SU-DHL-6 (cell line): ENCODE data around the gene MMP15.

Experiments
- H2AFZ ChIP-seq: fragments of 200-600 bp; sonication (generic); 2 replicates; pipeline ENCODE4 v1.6.1; 2014; ENCODE audit warnings: low read depth, mild to moderate bottlenecking, moderate library complexity, mixed read lengths, antibody characterized with exemption, low read length; ENCODE audit not compliant: severe bottlenecking
- H3F3A ChIP-seq: fragments of 200-600 bp; shearing (Covaris generic); 2 replicates; pipeline ENCODE4 v1.6.0; 2016; ENCODE audit warnings: antibody characterized with exemption, mild to moderate bottlenecking; ENCODE audit not compliant: insufficient read depth
- H3K27ac ChIP-seq: fragments of 200-600 bp; sonication (generic); 2 replicates; pipeline ENCODE4 v1.5.1; 2016; ENCODE audit warnings: low read depth, mild to moderate bottlenecking, low read length, moderate library complexity, mixed read lengths
- H3K27me3 ChIP-seq: fragments of 200-600 bp; sonication (generic), shearing (Covaris generic); 2 replicates; pipeline ENCODE4 v1.6.0; 2014; ENCODE audit warnings: mild to moderate bottlenecking, low read length
- H3K36me3 ChIP-seq: fragments of 200-600 bp; sonication (generic); 2 replicates; pipeline ENCODE4 v1.6.1; 2014; ENCODE audit warnings: mild to moderate bottlenecking, low read length, mixed read lengths
- H3K4me2 ChIP-seq: fragments of 300-600, 200-600 bp; shearing (Covaris generic), sonication (generic); 2 replicates; pipeline ENCODE4 v1.6.0; 2014; ENCODE audit warnings: low read length, low read depth, mild to moderate bottlenecking; ENCODE audit not compliant: poor library complexity, severe bottlenecking
- H3K4me3 ChIP-seq: fragments of 200-600 bp; sonication (generic); 2 replicates; pipeline ENCODE4 v1.5.1; 2014; ENCODE audit warnings: antibody characterized with exemption, low read length, mild to moderate bottlenecking, mixed read lengths; ENCODE audit not compliant: insufficient read depth, poor library complexity, severe bottlenecking
- H3K79me2 ChIP-seq: fragments of 200-600 bp; sonication (generic); 2 replicates; pipeline ENCODE4 v1.6.1; 2014; ENCODE audit warnings: mild to moderate bottlenecking, low read length, moderate library complexity; ENCODE audit not compliant: insufficient read depth
- H3K9ac ChIP-seq: fragments of 200-600 bp; sonication (generic); 2 replicates; pipeline ENCODE4 v1.7.0; 2014; ENCODE audit warnings: mild to moderate bottlenecking, low read length
- H3K9me2 ChIP-seq: fragments of 200-600 bp; sonication (generic); replicated peaks from 2 replicates; pipeline ENCODE4 v1.6.1; 2014; ENCODE audit warnings: low read length; ENCODE audit not compliant: insufficient read depth
- H3K9me3 ChIP-seq: fragments of 200-600 bp; sonication (generic); 2 replicates; pipeline ENCODE4 v1.6.1; 2014; ENCODE audit warnings: low read length, mixed read lengths; ENCODE audit not compliant: insufficient read depth
- H4K20me1 ChIP-seq: fragments of 200-600 bp; sonication (generic); 2 replicates; pipeline ENCODE4 v1.6.1; 2014; ENCODE audit warnings: low read depth, mild to moderate bottlenecking, antibody characterized with exemption, low read length, moderate library complexity, mixed read lengths
- CTCF ChIP-seq: fragments of 200-600 bp; sonication (generic); IDR thresholded peaks from one replicate; pipeline ENCODE4 v1.5.1; 2017; ENCODE audit warnings: antibody characterized with exemption, mild to moderate bottlenecking, low read length, moderate library complexity; ENCODE audit not compliant: insufficient read depth, poor library complexity, severe bottlenecking
- EZH2phosphoT487 ChIP-seq: fragments of 200-600 bp; sonication (generic), shearing (Covaris generic); conservative IDR thresholded peaks from 2 replicates; pipeline ENCODE4 v1.6.1; 2018; ENCODE audit warnings: mild to moderate bottlenecking, antibody characterized with exemption, low read length, moderate library complexity, mixed read lengths

The MMP15 gene

DNA sequence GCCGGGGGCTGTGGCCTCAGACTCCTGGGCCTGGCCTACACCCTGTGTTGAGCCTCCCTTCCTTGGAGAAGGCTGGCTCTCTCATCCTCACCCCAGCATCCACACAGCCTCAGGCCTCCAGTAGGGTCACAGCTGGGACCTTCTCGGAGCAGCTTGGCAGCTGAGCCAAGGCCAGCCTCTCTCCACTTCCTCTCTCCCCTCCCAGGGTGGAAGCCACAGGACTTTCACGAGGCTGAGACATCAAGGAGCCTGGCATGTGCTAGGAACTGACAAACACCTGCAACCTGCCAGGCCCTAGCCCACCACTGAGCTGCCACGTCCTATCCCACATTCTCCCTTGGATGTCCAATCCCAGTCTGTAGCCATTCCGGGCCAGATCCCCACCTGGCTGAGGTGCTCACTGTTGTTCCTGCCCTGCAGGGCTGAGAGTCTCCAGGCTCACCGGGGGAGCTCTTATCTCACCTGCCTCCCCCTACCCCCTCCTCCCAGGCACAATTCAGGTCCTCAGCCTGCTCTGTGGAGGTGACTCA lies 3.1 kb downstream of the MMP15 start:
- Histone ChIP-seq H3K79me2 (no peaks in the 10 kb centered on the region), H3K4me2 (no peak overlapping the region), H3K36me3 (no peaks in the 10 kb centered on the region), H2AFZ (no peak overlapping the region), H3K9me2 (no peaks in the 10 kb centered on the region), H3K27me3 (no peaks in the 10 kb centered on the region), H3K9ac (no peak overlapping the region), H3K27ac (no peak overlapping the region), H3K9me3 (no peaks in the 10 kb centered on the region), H3F3A (no peaks in the 10 kb centered on the region), H3K4me3 (no peak overlapping the region), H4K20me1 (no peaks in the 10 kb centered on the region)
- no peak for TF ChIP-seq CTCF
- TF ChIP-seq EZH2phosphoT487: no peak

DNA sequence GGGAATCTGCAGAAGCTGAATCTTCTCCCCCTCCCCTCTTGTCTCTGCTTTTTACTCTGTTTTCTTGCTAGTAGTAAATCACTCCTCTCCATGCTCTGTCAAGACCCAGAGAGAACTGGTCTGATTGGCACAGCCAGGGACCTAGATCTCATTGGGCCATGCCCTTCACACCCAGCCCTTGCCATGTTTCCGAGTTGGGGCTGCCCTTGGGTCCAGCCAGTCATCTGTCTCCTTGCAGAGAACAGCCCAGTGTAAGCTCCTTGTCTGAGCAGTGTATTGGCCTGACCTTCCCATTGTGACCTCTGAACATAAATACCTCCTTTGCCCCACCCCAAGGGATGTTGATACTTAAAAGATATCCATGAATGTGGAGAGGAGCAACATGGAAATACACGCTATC lies 3.9 kb downstream of the MMP15 start:
- Histone ChIP-seq H3K79me2 (no peaks in the 10 kb centered on the region), H3K9ac (no peak overlapping the region), H3K9me3 (no peaks in the 10 kb centered on the region), H3K27me3 (no peaks in the 10 kb centered on the region), H4K20me1 (no peaks in the 10 kb centered on the region), H3F3A (no peaks in the 10 kb centered on the region), H3K4me3 (no peak overlapping the region), H2AFZ (no peak overlapping the region), H3K9me2 (no peaks in the 10 kb centered on the region), H3K4me2 (no peak overlapping the region), H3K36me3 (no peaks in the 10 kb centered on the region), H3K27ac (no peak overlapping the region)
- TF ChIP-seq EZH2phosphoT487 (no peak), CTCF (no peak)

DNA sequence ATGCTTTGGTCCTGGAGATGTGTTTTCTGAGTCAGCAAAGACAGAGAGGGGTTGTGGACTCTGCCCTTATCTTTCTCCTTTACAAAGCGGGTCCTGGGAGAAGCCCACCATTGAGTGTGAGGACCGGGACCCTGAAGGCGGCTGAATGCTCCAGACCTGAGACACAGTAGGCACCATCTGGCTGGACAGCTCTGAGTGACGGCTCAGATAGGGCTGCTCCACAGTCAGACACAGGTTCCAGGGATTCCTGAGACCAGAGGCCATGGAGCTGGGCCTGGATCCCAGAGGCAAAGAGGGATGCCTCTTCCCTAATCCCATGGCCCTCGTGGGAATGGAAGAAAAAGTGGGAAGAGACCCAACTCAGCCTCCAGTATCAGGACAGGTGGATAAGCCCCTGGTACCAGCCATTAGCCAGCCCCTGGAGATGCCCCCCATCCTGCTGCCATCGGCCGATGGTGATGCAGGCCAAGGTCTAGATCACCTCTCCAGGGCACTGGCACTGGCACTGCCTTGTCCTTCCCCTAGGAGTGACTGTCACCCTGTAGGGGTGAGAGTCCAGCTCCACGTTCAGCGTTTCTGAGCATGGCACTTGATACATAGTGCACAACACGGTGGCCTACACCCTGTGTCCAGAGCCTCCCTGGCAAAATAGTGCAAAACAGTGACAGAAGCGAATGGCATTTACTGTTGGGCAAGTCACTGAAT lies 4.7 kb downstream of the MMP15 start:
- no peaks in the 10 kb centered on the region for H3K36me3 ChIP-seq
- no peak overlapping the region for H3K27ac ChIP-seq
- H3K4me2 ChIP-seq: no peak overlapping the region
- no peaks in the 10 kb centered on the region for H3K9me3 ChIP-seq
- no peaks in the 10 kb centered on the region for H3K27me3 ChIP-seq
- TF ChIP-seq CTCF (no peak), EZH2phosphoT487 (no peak)
- no peak overlapping the region for H2AFZ ChIP-seq
- no peaks in the 10 kb centered on the region for H4K20me1 ChIP-seq
- no peaks in the 10 kb centered on the region for H3K9me2 ChIP-seq
- no peak overlapping the region for H3K9ac ChIP-seq
- no peaks in the 10 kb centered on the region for H3F3A ChIP-seq
- H3K79me2 ChIP-seq: no peaks in the 10 kb centered on the region
- H3K4me3 ChIP-seq: no peak overlapping the region
